DOHH2 (cell line): ENCODE data around the gene ATXN7L3.

Source experiments
- H3F3A ChIP-seq: fragments of 200-600 bp; sonication (generic), shearing (Covaris generic); 2 replicates; pipeline ENCODE4 v1.6.0; 2016; ENCODE audit warnings: antibody characterized with exemption, mild to moderate bottlenecking; ENCODE audit not compliant: control insufficient read depth, insufficient read depth
- H3K27ac ChIP-seq: fragments of 200-600 bp; sonication (generic); 2 replicates; pipeline ENCODE4 v1.5.1; 2014; ENCODE audit warnings: low read depth, mild to moderate bottlenecking, low read length, moderate library complexity
- H3K27me3 ChIP-seq: fragments of 200-600 bp; sonication (generic); 2 replicates; pipeline ENCODE4 v1.6.1; 2014; ENCODE audit warnings: mild to moderate bottlenecking, low read length, mixed read lengths; ENCODE audit not compliant: control insufficient read depth
- H3K36me3 ChIP-seq: fragments of 200-600 bp; sonication (generic); 2 replicates; pipeline ENCODE4 v1.6.1; 2014; ENCODE audit warnings: mild to moderate bottlenecking, low read length, moderate library complexity, mixed read lengths; ENCODE audit not compliant: control insufficient read depth
- H3K4me1 ChIP-seq: fragments of 200-600 bp; sonication (generic); 2 replicates; pipeline ENCODE4 v1.6.1; 2014; ENCODE audit warnings: mild to moderate bottlenecking, low read length, mixed read lengths; ENCODE audit not compliant: control insufficient read depth
- H3K4me2 ChIP-seq: fragments of 200-600 bp; sonication (generic); 2 replicates; pipeline ENCODE4 v1.6.0; 2014; ENCODE audit warnings: mild to moderate bottlenecking, low read length, moderate library complexity
- H3K4me3 ChIP-seq: fragments of 200-600 bp; sonication (generic); 2 replicates; pipeline ENCODE4 v1.5.1; 2014; ENCODE audit warnings: mild to moderate bottlenecking, low read length, mixed read lengths
- H3K79me2 ChIP-seq: fragments of 200-600 bp; sonication (generic); 2 replicates; pipeline ENCODE4 v1.6.1; 2014; ENCODE audit warnings: mild to moderate bottlenecking, low read length, mixed read lengths; ENCODE audit not compliant: control insufficient read depth
- H3K9me2 ChIP-seq: fragments of 200-600 bp; sonication (generic); replicated peaks from 2 replicates; pipeline ENCODE4 v1.6.1; 2014; ENCODE audit warnings: mild to moderate bottlenecking, low read length, mixed read lengths; ENCODE audit not compliant: control insufficient read depth
- H3K9me3 ChIP-seq: fragments of 200-600 bp; sonication (generic); 2 replicates; pipeline ENCODE4 v1.6.1; 2014; ENCODE audit warnings: antibody characterized with exemption, low read length, mixed read lengths; ENCODE audit not compliant: control insufficient read depth, insufficient read depth
- H4K20me1 ChIP-seq: fragments of 200-600 bp; sonication (generic); 2 replicates; pipeline ENCODE4 v1.6.0; 2014; ENCODE audit warnings: low read depth, mild to moderate bottlenecking, antibody characterized with exemption, low read length, moderate library complexity; ENCODE audit not compliant: control insufficient read depth, insufficient read depth
- EZH2phosphoT487 ChIP-seq: fragments of 200-600 bp; sonication (generic); IDR thresholded peaks from 2 replicates; pipeline ENCODE4 v1.6.1; 2017; ENCODE audit warnings: borderline replicate concordance, mild to moderate bottlenecking, antibody characterized with exemption, low read length, moderate library complexity, mixed read lengths
- TF ChIP-seq, protein P1 (sequence below): fragments of 200-600 bp; sonication (generic); IDR thresholded peaks from one replicate; pipeline ENCODE4 v1.5.1; 2014; ENCODE audit warnings: antibody characterized with exemption, mild to moderate bottlenecking, low read depth, low read length; ENCODE audit not compliant: poor library complexity, severe bottlenecking

The ATXN7L3 gene

DNA sequence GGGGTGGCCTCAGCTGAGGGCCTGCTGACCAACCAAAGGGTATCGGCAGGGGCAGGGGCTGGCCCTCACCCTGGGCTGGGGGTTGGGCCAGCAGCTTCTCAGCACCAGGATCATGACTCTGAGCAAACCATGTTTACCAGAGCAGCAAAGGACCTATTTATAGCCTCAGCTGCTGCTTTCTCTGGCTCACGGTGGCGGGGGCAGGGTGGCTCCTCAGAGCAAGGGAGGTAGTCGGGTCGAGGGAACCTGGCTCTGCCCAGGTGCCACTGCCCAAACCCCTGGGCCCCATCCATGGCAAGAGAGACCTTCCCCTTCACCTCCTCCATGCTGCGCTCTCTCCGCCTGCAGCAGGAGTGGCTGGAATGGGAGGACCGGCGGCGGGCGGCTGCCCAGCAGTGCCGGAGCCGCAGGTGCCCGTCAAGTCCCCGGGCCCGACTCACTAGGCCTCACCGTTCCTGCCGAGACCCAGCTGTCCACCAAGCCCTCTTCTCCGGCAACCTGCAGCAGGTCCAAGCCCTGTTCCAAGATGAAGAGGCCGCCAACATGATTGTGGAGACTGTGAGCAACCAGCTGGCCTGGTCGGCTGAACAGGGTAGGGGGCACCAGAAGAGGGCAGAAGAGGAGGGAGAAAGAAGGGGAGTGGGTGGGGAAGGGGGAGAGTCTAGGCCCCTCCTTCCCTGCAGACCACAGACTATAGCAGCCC lies 29.0 kb downstream of the ATXN7L3 start, which contains the start of gene ASB16:
ASB16 (plus strand) TSS at position 206 of the 703 bp plus-strand sequence; CDS start at position 292, 86 bp downstream.
- H3K27ac ChIP-seq, result no peak within 1 kb of the TSS
- TF ChIP-seq EZH2phosphoT487, result no peak
- TF ChIP-seq, protein P1, sequence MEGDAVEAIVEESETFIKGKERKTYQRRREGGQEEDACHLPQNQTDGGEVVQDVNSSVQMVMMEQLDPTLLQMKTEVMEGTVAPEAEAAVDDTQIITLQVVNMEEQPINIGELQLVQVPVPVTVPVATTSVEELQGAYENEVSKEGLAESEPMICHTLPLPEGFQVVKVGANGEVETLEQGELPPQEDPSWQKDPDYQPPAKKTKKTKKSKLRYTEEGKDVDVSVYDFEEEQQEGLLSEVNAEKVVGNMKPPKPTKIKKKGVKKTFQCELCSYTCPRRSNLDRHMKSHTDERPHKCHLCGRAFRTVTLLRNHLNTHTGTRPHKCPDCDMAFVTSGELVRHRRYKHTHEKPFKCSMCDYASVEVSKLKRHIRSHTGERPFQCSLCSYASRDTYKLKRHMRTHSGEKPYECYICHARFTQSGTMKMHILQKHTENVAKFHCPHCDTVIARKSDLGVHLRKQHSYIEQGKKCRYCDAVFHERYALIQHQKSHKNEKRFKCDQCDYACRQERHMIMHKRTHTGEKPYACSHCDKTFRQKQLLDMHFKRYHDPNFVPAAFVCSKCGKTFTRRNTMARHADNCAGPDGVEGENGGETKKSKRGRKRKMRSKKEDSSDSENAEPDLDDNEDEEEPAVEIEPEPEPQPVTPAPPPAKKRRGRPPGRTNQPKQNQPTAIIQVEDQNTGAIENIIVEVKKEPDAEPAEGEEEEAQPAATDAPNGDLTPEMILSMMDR, result no peak
- no peak within 1 kb of the TSS for H3K4me2 ChIP-seq

DNA sequence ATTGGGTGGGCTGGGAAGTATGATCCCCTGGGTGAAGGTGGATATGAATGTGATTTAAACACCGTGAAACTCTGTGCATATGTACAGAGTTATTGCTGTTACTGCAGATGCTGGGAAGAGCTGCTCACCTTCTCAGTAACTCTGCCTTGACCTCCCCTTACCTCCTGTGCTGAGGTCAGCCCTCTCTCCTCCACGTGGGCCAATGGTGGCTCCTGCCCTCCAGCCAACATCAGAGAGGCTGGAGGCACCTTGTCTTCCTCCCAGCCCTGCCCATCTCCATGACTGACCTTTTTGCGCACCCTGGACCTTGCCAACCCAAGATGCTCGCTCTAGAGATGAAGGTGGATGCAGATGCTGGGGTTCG lies 29.6 kb downstream of the ATXN7L3 start:
- Histone ChIP-seq H3K9me3 (no peaks in the 10 kb centered on the region), H3K9me2 (no peaks in the 10 kb centered on the region), H3F3A (peaks cover 3% of the 10 kb centered on the region; the same call in 1 of the 2 replicates), H3K27ac (no peak overlapping the region), H3K4me2 (no peak overlapping the region), H3K4me3 (no peak overlapping the region), H3K4me1 (no peaks in the 10 kb centered on the region), H3K36me3 (no peaks in the 10 kb centered on the region), H4K20me1 (no peaks in the 10 kb centered on the region), H3K79me2 (no peaks in the 10 kb centered on the region), H3K27me3 (no peaks in the 10 kb centered on the region)
- TF ChIP-seq, protein P1, result no peak
- no peak for TF ChIP-seq EZH2phosphoT487

More for the DNA sequence above, 29.0 kb downstream of the ATXN7L3 start, which contains the start of gene ASB16:
- Histone ChIP-seq H3K79me2 (no peaks in the 10 kb centered on the region), H3K36me3 (peaks cover 3% of the 10 kb centered on the region; the same call in 1 of the 2 replicates), H3K27me3 (no peaks in the 10 kb centered on the region), H3F3A (peaks cover 4% of the 10 kb centered on the region), H4K20me1 (no peaks in the 10 kb centered on the region), H3K4me1 (no peaks in the 10 kb centered on the region), H3K4me3 (no peak within 1 kb of the TSS), H3K9me2 (no peaks in the 10 kb centered on the region), H3K9me3 (no peaks in the 10 kb centered on the region)

DNA sequence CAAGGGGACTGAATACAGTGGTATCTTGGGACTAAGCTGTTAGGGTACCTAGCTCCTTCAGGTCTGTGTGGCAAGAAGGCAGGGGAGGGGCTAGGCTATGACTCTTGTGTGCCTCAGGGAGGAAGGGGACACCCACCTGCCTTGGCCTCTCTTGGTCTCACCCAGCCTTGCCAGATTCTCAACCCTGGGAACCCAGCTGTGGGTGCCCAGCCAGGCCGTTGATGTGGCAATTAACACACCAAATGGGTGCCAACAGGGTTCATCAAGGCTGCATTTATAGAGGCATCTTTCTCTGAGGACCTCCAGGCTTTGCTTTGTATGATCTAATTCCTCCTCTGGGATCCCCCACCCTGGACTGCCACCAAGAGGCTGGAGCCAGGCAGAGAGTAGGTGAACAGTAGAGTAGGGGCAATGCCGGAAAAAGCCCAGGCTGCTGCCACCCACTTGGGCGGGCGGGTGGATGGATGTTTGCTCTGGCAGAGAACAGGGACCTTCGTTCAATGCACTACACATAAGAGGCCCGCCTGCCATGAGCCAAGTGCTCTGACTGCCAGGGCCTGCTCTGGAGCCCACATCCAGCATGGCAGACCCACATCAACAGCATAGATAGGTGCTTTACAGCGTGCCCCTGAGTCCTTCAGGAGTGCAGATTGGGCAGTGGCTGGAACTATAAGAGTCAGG lies 32.4 kb downstream of the ATXN7L3 start:
- no peaks in the 10 kb centered on the region for H3K79me2 ChIP-seq
- no peaks in the 10 kb centered on the region for H3K36me3 ChIP-seq
- no peak overlapping the region for H3K4me3 ChIP-seq
- no peak overlapping the region for H3K4me2 ChIP-seq
- no peaks in the 10 kb centered on the region for H3K9me2 ChIP-seq
- TF ChIP-seq EZH2phosphoT487, result no peak
- TF ChIP-seq, protein P1, result no peak
- H3K4me1 ChIP-seq, result no peaks in the 10 kb centered on the region
- H3K27me3 ChIP-seq, result no peaks in the 10 kb centered on the region
- no peaks in the 10 kb centered on the region for H4K20me1 ChIP-seq
- H3F3A ChIP-seq, result peaks cover 3% of the 10 kb centered on the region; the same call in 1 of the 2 replicates
- H3K9me3 ChIP-seq, result no peaks in the 10 kb centered on the region
- H3K27ac ChIP-seq, result no peak overlapping the region
